Measurements from ENCODE around the gene MAP2. TPM values are rescaled to one million over a fixed set of nuclear protein-coding genes. Genes with fewer than 3 reads are reported as not detected.

MAP2 gene
- total and polyA plus RNA-seq, 2 of the 8 experiments (the other 6 are each of a cell fraction or from before 2014, with no cell fraction given) = 5.9 to 9.4 TPM

GRCh38 chr2:209648714-209649113 lies 224.9 kb downstream of the MAP2 start:
- no peak for DNase-seq (ENCODE audit: low read depth in 1 of 2, low spot score in 2 of 2)
- Histone ChIP-seq H4K91ac (replicated peaks; ENCODE audit: insufficient read length, low read length) (no peak overlapping the region), H3K9ac (replicated peaks in 1 of 4; ENCODE audit: extremely low read depth in 1 of 4, low read depth in 3 of 4, low read length in 3 of 4) (no peak overlapping the region), H3K79me2 (ENCODE audit: control insufficient read depth in 1 of 2, insufficient read depth in 2 of 2, low read length in 2 of 2) (no peaks in the 10 kb centered on the region), H3K14ac (ENCODE audit: insufficient read length) (no peak overlapping the region), H3K56ac (replicated peaks; ENCODE audit: insufficient read length, low read depth, low read length) (no peak overlapping the region), H2BK20ac (ENCODE audit: low read length) (no peak overlapping the region), H3K27me3 (replicated peaks in 1 of 4; ENCODE audit: control insufficient read depth in 3 of 4, extremely low read depth in 1 of 4, insufficient read depth in 3 of 4, low read length in 3 of 4) (no peaks in the 10 kb centered on the region), H3K23me2 (ENCODE audit: low read depth, low read length) (no peaks in the 10 kb centered on the region), H3K4me2 (ENCODE audit: insufficient read depth in 1 of 2, low read depth in 2 of 2, low read length in 2 of 2) (no peak overlapping the region), H2BK12ac (ENCODE audit: low read depth, low read length) (no peak overlapping the region), H4K5ac (ENCODE audit: insufficient read length, low read depth, low read length) (no peak overlapping the region), H3K79me1 (ENCODE audit: low read depth, low read length) (no peaks in the 10 kb centered on the region), H3K23ac (ENCODE audit: insufficient read length) (no peak overlapping the region), H2BK120ac (replicated peaks; ENCODE audit: low read depth, low read length) (no peak overlapping the region), H2AK5ac (ENCODE audit: low read depth, low read length) (no peak overlapping the region), H3K36me3 (ENCODE audit: control insufficient read depth in 2 of 4, insufficient read depth in 4 of 4, low read length in 3 of 4) (no peaks in the 10 kb centered on the region), H2AFZ (ENCODE audit: low read length) (no peak overlapping the region), H2BK15ac (ENCODE audit: low read length) (no peak overlapping the region), H3K4me3 (ENCODE audit: extremely low read depth in 1 of 4, insufficient read depth in 2 of 4, low read depth in 3 of 4, low read length in 4 of 4) (no peak overlapping the region), H3K9me3 (ENCODE audit: insufficient read depth in 2 of 2, low read depth in 1 of 2, low read length in 1 of 2) (no peaks in the 10 kb centered on the region), H3K4ac (replicated peaks; ENCODE audit: insufficient read length, low read depth, low read length) (no peak overlapping the region), H3K27ac (ENCODE audit: low read depth, low read length) (no peak overlapping the region), H3K4me1 (replicated peaks in 1 of 4; ENCODE audit: control insufficient read depth in 3 of 4, insufficient read depth in 4 of 4, low read length in 3 of 4) (no peaks in the 10 kb centered on the region), H4K20me1 (replicated peaks in 1 of 2; ENCODE audit: control insufficient read depth in 1 of 2, insufficient read depth in 2 of 2, low read length in 2 of 2) (no peaks in the 10 kb centered on the region), H3K18ac (ENCODE audit: extremely low read depth, low read length) (no peak overlapping the region), H2BK5ac (ENCODE audit: low read depth, low read length) (no peak overlapping the region), H4K8ac (ENCODE audit: extremely low read depth, insufficient read depth, low read length) (no peak overlapping the region)
- ChIA-PET POLR2A (ENCODE audit: partially characterized antibody) (no interaction called here), CTCF (ENCODE audit: partially characterized antibody) (interaction anchor here (0.8 kb wide), 1 partner anchor 13 kb away, joined by 4 read pairs; no protein-coding TSS in a partner anchor)
- WGBS, 2 experiments (ENCODE audit: extremely low coverage in 1 of 2, insufficient coverage in 1 of 2, insufficient read length in 1 of 2, insufficient replicate concordance in 2 of 2, low coverage in 1 of 2, low lambda C conversion rate in 2 of 2, missing lambda C conversion rate in 1 of 2) = 80% methylated on average over 1 of the region's 3 CpGs; no CpG with 5 or more reads in 1 of the 2 experiments
- no peak for FAIRE-seq
- TF ChIP-seq TBP (IDR thresholded peaks at IDR 0.05; ENCODE audit: low read depth, low read length) (no peak), TAF1 (IDR thresholded peaks at IDR 0.05; ENCODE audit: low read depth, low read length) (no peak), SP4 (IDR thresholded peaks at IDR 0.05; ENCODE audit: low read length) (no peak), NANOG (IDR thresholded peaks at IDR 0.05; ENCODE audit: insufficient read depth, low read depth, low read length, poor library complexity, severe bottlenecking) (no peak), E2F6 (IDR thresholded peaks at IDR 0.05) (no peak), EGR1 (IDR thresholded peaks at IDR 0.05; ENCODE audit: borderline replicate concordance, low read depth, low read length) (no peak), MAFK (IDR thresholded peaks at IDR 0.05; ENCODE audit: low read depth, low read length) (no peak), SIRT6 (IDR thresholded peaks at IDR 0.05; ENCODE audit: low read length) (no peak), CTBP2 (IDR thresholded peaks at IDR 0.05; ENCODE audit: borderline replicate concordance, insufficient read depth, insufficient read length, low read length) (no peak), CBX8 (IDR thresholded peaks at IDR 0.05; ENCODE audit: borderline replicate concordance, low read depth, low read length) (no peak), RXRA (IDR thresholded peaks at IDR 0.05; ENCODE audit: insufficient read depth, low read depth, low read length) (no peak), EZH2 (IDR thresholded peaks at IDR 0.05; ENCODE audit: low read depth, low read length, severe bottlenecking) (no peak), TCF12 (IDR thresholded peaks at IDR 0.05; ENCODE audit: low read depth, low read length) (no peak), POLR2A (IDR thresholded peaks at IDR 0.05; ENCODE audit: control extremely low read depth in 1 of 2, low read depth in 2 of 2, low read length in 2 of 2) (no peak), ZNF274 (IDR thresholded peaks at IDR 0.05; ENCODE audit: borderline replicate concordance, extremely low read depth, low read length) (no peak)

All from H1 (cell line).